Adrenal gland (tissue), 12 donors: ENCODE results near the gene APMAP. TPM values are rescaled to one million over a fixed set of nuclear protein-coding genes. Genes with fewer than 3 reads are reported as not detected.

ENCODE experiments used
- DNase-seq, 7 donors: peaks; one replicate each; pipeline ENCODE4 v3.0.0-alpha.2; 2019 to 2020
- H3K27ac ChIP-seq, 5 donors: fragments of 200-600 bp; sonication (generic) in 4 of 5; 1 replicate in 3 of 5; 2 replicates in 2 of 5; pipeline versions ENCODE4 v1.5.1 to v1.8.0; 2016 to 2020; ENCODE audit warnings: mild to moderate bottlenecking in 1 of 5
- H3K27me3 ChIP-seq: fragments of 200-600 bp; 2 replicates; pipeline ENCODE4 v1.8.0; 2021
- H3K36me3 ChIP-seq, 2 donors: fragments of 200-600 bp; replicated peaks in 1 of 2; 1 replicate in 1 of 2; 2 replicates in 1 of 2; pipeline versions ENCODE4 v1.5.1 to v1.8.0; 2018 to 2022
- H3K4me1 ChIP-seq, 2 donors: fragments of 200-600 bp; replicated peaks in 1 of 2; 1 replicate in 1 of 2; 2 replicates in 1 of 2; pipeline versions ENCODE4 v1.5.1 to v1.8.0; 2018 to 2021
- H3K4me3 ChIP-seq, 4 donors: fragments of 200-600 bp; sonication (generic) in 3 of 4; one replicate each; pipeline ENCODE4 v1.5.1; 2016 to 2018
- H3K9me3 ChIP-seq, 3 donors: fragments of 200-600 bp; sonication (generic) in 1 of 3; replicated peaks in 1 of 3; 1 replicate in 2 of 3; 2 replicates in 1 of 3; pipeline versions ENCODE4 v1.5.1 to v1.8.0; 2016 to 2021
- CTCF ChIP-seq, 6 experiments: fragments of 450-650 bp in 4 of 6; fragments of 200-600 bp in 2 of 6; sonication (generic) in 1 of 6; IDR thresholded peaks; 1 replicate in 5 of 6; 2 replicates in 1 of 6; pipeline versions ENCODE4 v1.5.1 to v1.8.0; 2016 to 2021; ENCODE audit warnings: antibody characterized with exemption in 6 of 6, mild to moderate bottlenecking in 2 of 6, moderate library complexity in 1 of 6
- POLR2A ChIP-seq, 2 donors: fragments of 450-650 bp; IDR thresholded peaks; one replicate each; pipeline ENCODE4 v1.6.1; 2017; ENCODE audit warnings: antibody characterized with exemption in 2 of 2, mild to moderate bottlenecking in 2 of 2, moderate library complexity in 1 of 2
- WGBS, 4 donors: extraction: QIAGEN DNeasy Blood & Tissue Kit in 2 of 4; methylation state at CpG; one replicate each; pipeline versions ENCODE4 v1.1.5 to v1.1.7; 2013 to 2017; 5-methylcytosine and 5-hydroxymethylcytosine counted together
- intact Hi-C, 2 donors: fragments of 100-400 bp; cut with DNase I; formaldehyde crosslinking; loops; one replicate each; pipeline versions ENCODE4 v1.14.1 to v1.15.0; 2022 to 2023
- polyA plus RNA-seq, 3 donors: library from polyadenylated mRNA; stranded (reverse); fragments of 200-250 nt in 2 of 3; fragments of 350-450 nt in 1 of 3; fragmentation: Illumina TruSeq in 1 of 3; extraction: RNeasy Lipid Tissue Mini Kit (QIAGEN cat#74804) in 1 of 3; gene quantifications; one replicate each; pipeline ENCODE4 v1.2.3, GENCODE V29; 2013 to 2014
- total RNA-seq, 9 donors: library from RNA; depleted of rRNA in 4 of 9; stranded (reverse); fragments of >200 nt in 4 of 9; fragments of 120-200 nt in 1 of 9; fragmentation: NEBNext Ultra II Directional in 1 of 9; extraction: Animal tissue kit (Norgen Biotek cat#: 25700) in 1 of 9; gene quantifications; one replicate each; pipeline versions ENCODE4 v1.1.0 to v1.2.4, GENCODE V29; 2013 to 2023
- donor health status: healthy with polysubstance abuse.
- donor health status: Bipolar disorder and iron deficiency.
- donor health status: DM: yes; HTN: yes; CAD: no.
- donor health status: DM: no; HTN: no; CAD: no.
- donor health status: DM: no; HTN: no; CAD: no.
- donor health status: DM: yes; HTN: yes; CAD: no.

The APMAP gene
- total and polyA plus RNA-seq, 12 donors, result 30.3 to 110 (median 69.7) TPM

GRCh38 chr20:24938498-24938897 is 54.1 kb downstream of the APMAP start:
- intact Hi-C loops, result loop anchor here in 1 of 2 donors (5.0 kb wide), 1 partner anchor 139 kb away; no protein-coding TSS in a partner anchor
- Histone ChIP-seq H3K4me1 (no peaks in the 10 kb centered on the region), H3K4me3 (no peak overlapping the region), H3K27ac (no peak overlapping the region), H3K27me3 (no peaks in the 10 kb centered on the region), H3K36me3 (no peaks in the 10 kb centered on the region), H3K9me3 (no peaks in the 10 kb centered on the region)
- peak in 1 of 7 donors; percentile 41 for DNase-seq
- 76 to 90% (median 84%) methylated on average over 2 to 5 of the region's 5 CpGs for whole genome bisulfite sequencing, 4 donors
- TF ChIP-seq CTCF (IDR thresholded peaks at IDR 0.05) (no peak), POLR2A (IDR thresholded peaks at IDR 0.05) (no peak)

GRCh38 chr20:24937579-24937978 is 55.0 kb downstream of the APMAP start:
- no peak overlapping the region for H3K27ac ChIP-seq
- intact Hi-C loops, result loop anchor here in 1 of 2 donors (5.0 kb wide), 1 partner anchor 140 kb away; no protein-coding TSS in a partner anchor
- no peak for DNase-seq
- no peaks in the 10 kb centered on the region for H3K9me3 ChIP-seq
- H3K27me3 ChIP-seq, result no peaks in the 10 kb centered on the region
- no peak for TF ChIP-seq POLR2A (IDR thresholded peaks at IDR 0.05)
- TF ChIP-seq CTCF (IDR thresholded peaks at IDR 0.05), result no peak
- H3K4me3 ChIP-seq, result no peak overlapping the region
- WGBS, 4 donors, result 0 to 100% (median 46%) methylated on average over 1 of the region's 1 CpG; no CpG with 5 or more reads in 1 of the 4 donors
- H3K4me1 ChIP-seq, result no peaks in the 10 kb centered on the region
- H3K36me3 ChIP-seq, result no peaks in the 10 kb centered on the region

- no peak overlapping the region for H3K27ac ChIP-seq
- no peaks in the 10 kb centered on the region for H3K27me3 ChIP-seq
- H3K36me3 ChIP-seq, result no peaks in the 10 kb centered on the region
- TF ChIP-seq POLR2A (IDR thresholded peaks at IDR 0.05), result no peak
- no peak for TF ChIP-seq CTCF (IDR thresholded peaks at IDR 0.05)
- H3K9me3 ChIP-seq, result no peaks in the 10 kb centered on the region
- H3K4me3 ChIP-seq, result no peak overlapping the region
- H3K4me1 ChIP-seq, result no peaks in the 10 kb centered on the region
- WGBS, 4 donors, result 73 to 91% (median 79%) methylated on average over 4 to 7 of the region's 7 CpGs
- intact Hi-C loops, result loop anchor here in 1 of 2 donors (5.0 kb wide), 1 partner anchor 141 kb away; no protein-coding TSS in a partner anchor
- DNase-seq, result peak in 1 of 7 donors; percentile 17
These were observed 55.8 kb downstream of the APMAP start for GRCh38 chr20:24936526-24937407.

GRCh38 chr20:24935766-24936525 is 56.6 kb downstream of the APMAP start:
- Histone ChIP-seq H3K36me3 (no peaks in the 10 kb centered on the region), H3K27me3 (no peaks in the 10 kb centered on the region), H3K9me3 (no peaks in the 10 kb centered on the region), H3K4me3 (no peak overlapping the region), H3K4me1 (no peaks in the 10 kb centered on the region), H3K27ac (no peak overlapping the region)
- TF ChIP-seq POLR2A (IDR thresholded peaks at IDR 0.05), result no peak
- WGBS, 4 donors, result 84 to 95% (median 90%) methylated on average over 2 to 4 of the region's 4 CpGs
- DNase-seq, result peak in 1 of 7 donors; percentile 18
- intact Hi-C loops, result loop anchor here in 1 of 2 donors (5.0 kb wide), 1 partner anchor 141 kb away; no protein-coding TSS in a partner anchor
